HG02884 (cell line): Measurements from ENCODE around the gene F10.

Experiments
- ATAC-seq: cut with Tn5 transposase; IDR thresholded peaks from one replicate; pipeline ENCODE4 v1.9.1; 2021; ENCODE audit warnings: mild to moderate bottlenecking, moderate library complexity; ENCODE audit not compliant: unreplicated experiment

Gene F10

DNA sequence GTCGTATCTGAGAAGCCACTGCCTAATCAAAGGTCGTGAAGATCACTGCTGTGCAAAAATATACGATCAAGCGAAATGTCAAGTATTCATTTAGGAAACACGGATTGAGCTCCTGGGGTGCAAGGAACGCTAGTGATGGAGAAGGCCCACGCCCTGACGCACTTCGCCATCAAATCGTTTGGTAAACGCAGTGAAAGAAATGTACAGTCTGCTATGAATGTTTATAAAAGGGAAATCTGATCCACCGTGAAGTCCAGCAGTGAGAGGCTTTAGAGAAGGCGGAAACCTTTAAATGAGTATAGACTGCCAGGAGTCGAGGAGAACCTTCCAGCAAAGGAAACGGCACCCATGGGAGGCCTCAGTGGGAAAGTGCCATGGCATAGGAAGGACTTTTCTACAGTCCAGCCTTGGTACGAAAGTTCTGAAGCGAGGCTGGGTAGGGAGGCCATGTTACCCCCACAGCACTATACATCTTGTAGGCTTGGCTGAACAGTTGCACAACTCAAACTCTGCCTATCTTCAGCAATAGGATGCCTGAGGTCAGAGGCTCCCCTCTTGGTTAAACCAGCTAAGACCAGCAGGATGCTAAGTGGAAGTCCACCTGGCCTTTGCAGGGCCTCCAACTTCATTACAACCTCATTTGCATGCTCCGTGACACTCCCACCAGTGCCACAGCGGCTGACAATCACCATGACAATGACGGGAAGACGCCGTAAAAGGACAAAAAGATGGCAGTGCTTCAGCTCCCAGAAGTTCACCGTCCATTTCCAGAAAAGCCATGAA is 65.5 kb downstream of the F10 start:
- no peak for ATAC-seq

DNA sequence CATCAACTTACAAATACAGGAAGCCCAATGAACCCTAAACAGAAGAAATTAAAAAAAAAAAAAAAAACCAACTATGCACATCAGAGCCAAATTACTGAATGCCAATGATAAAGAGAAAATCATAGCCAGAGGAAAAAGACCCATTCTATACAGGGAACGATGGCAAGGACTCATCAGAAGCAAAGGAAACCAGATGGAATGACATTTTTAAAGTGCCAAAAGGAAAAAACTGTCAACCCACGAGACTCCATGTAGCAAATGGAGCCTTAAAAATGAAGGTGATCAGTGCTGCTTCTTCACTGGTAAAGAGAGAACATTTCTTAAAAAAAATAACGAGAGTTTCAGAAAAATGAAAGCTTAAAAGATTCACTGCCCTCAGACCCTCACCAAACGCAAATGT is 67.6 kb downstream of the F10 start:
- no peak for ATAC-seq

DNA sequence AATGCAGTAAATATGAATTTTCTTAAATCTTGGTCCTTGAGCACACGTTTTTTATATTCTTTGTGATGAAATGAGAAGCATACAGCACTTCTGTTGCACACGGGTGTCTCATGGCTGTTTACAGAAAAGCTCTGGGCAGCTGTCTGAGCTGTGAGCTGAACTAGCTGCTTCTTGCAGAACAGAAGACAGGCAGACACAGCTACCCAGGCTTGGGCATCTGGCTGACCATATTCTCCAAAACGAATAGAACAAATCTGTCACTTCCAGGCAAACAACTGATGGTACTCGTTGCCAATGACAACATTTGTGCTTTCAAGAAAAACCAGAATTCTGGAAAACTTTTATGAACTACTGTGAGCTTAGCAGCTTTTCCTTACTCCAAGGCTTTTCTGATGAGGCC is 69.7 kb downstream of the F10 start:
- ATAC-seq, result no peak

DNA sequence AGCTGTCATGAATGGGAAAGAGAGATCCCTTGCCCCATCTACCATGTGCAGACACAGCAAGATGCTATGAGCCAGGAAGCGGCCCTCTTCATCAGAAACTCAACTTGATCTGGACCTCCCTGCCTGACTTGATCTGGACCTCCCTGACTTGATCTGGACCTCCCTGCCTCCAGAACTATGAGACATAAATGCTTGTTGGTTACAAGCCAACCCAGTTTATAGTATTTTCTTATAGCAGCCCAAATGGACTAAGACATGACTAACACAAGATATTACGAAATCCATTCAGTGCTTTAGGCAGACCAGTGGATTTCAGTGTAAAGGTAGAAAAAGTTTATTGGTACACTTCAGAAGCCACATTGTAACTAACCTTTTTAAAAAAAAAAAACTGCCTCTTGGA is 70.3 kb downstream of the F10 start:
- no peak for ATAC-seq

GRCh38 chr13:113195360-113195759 is 72.8 kb downstream of the F10 start:
- ATAC-seq, result no peak

DNA sequence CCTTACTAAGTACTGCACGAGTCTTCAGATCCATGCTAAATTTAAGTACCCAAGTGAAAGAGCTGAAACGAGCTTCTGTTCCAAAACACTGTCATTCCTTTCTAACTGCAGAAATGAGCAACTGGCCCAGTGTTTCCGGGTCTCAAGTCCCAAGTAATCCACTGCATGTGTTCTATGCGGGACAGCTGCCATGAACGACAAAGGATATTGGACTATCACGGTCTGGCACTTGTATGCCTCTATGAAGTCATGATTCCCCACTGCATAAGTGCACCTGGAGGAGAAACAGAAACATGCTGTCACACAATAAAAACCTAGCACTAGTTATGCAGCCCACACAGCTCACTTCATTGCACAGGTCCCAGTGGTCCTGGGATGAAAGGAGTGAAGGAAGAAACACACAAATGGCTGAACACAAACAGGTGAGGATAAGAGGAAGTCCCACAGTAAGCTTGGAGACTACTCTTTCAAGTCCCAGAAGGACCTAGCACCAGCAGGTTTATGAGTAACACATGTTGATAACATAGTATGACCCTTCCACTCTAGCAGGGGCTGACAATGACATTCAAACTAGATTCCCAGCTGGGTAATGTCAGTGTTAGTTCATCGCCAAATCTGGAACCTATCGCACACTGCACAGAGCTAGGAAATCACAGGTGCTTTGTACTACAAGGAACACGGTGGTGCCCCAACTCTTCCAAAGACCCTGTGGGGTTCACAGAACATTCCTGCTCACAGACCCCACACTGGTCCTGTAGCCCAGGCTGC is 74.6 kb downstream of the F10 start:
- no peak for ATAC-seq
